Head of caudate nucleus (tissue), 42 donors: ENCODE data around the gene RAB36.

ENCODE experiments used
- DNase-seq, 42 donors: peaks; one replicate each; pipeline versions ENCODE4 v3.0.0 to v3.0.0-alpha.2; 2020 to 2021; ENCODE audit warnings: mixed read lengths in 7 of 42
- intact Hi-C: fragments of 100-400 bp; cut with DNase I; formaldehyde crosslinking; loops from one replicate; pipeline ENCODE4 v1.15.0; 2022

RAB36 gene

GRCh38 chr22:23107487-23108248, 37.6 kb upstream of the RAB36 start:
- intact Hi-C loops: no loop called here
- no peak for DNase-seq

GRCh38 chr22:23108249-23109078, 36.8 kb upstream of the RAB36 start:
- intact Hi-C loops: no loop called here
- DNase-seq: no peak

- no peak for DNase-seq
- intact Hi-C loops: no loop called here
Observed at GRCh38 chr22:23109079-23109347, 36.3 kb upstream of the RAB36 start.

- DNase-seq: no peak
- intact Hi-C loops: no loop called here
Observed at GRCh38 chr22:23109441-23109978, 35.8 kb upstream of the RAB36 start.

- intact Hi-C loops: no loop called here
- peak in 11 of 42 donors; percentile 24 to 62 (median 46) for DNase-seq
Observed at GRCh38 chr22:23110190-23110921, 34.9 kb upstream of the RAB36 start.

- intact Hi-C loops: no loop called here
- peak in 36 of 42 donors; percentile 41 to 88 (median 66) for DNase-seq
Observed at GRCh38 chr22:23110922-23111527, 34.3 kb upstream of the RAB36 start.

- intact Hi-C loops: no loop called here
- no peak for DNase-seq
Observed at GRCh38 chr22:23112472-23113012, 32.7 kb upstream of the RAB36 start.

- intact Hi-C loops: no loop called here
Observed at GRCh38 chr22:23113067-23113846, 32.0 kb upstream of the RAB36 start.

GRCh38 chr22:23113847-23114720, 31.2 kb upstream of the RAB36 start:
- intact Hi-C loops: no loop called here
- peak; percentile 75 to 95 (median 90) for DNase-seq

More at GRCh38 chr22:23113067-23113846, 32.0 kb upstream of the RAB36 start:
- DNase-seq: peak; percentile 56 to 94 (median 86)

GRCh38 chr22:23114721-23115020, 30.6 kb upstream of the RAB36 start:
- intact Hi-C loops: no loop called here
- no peak for DNase-seq

GRCh38 chr22:23115369-23115768, 29.9 kb upstream of the RAB36 start:
- intact Hi-C loops: no loop called here
- no peak for DNase-seq

- intact Hi-C loops: no loop called here
- DNase-seq: no peak
Observed at GRCh38 chr22:23115825-23116494, 29.3 kb upstream of the RAB36 start.

GRCh38 chr22:23116506-23117263, 28.6 kb upstream of the RAB36 start:
- intact Hi-C loops: no loop called here
- peak in 10 of 42 donors; percentile 7 to 75 (median 52) for DNase-seq

GRCh38 chr22:23117275-23117674, 28.0 kb upstream of the RAB36 start:
- DNase-seq: peak in 2 of 42 donors; percentile 1 to 6
- intact Hi-C loops: no loop called here

GRCh38 chr22:23117891-23118646, 27.2 kb upstream of the RAB36 start:
- intact Hi-C loops: no loop called here

More at GRCh38 chr22:23117891-23118646, 27.2 kb upstream of the RAB36 start:
- DNase-seq: peak in 2 of 42 donors; percentile 7 to 17
